Measurements from ENCODE around the gene NPY.

NPY gene

GRCh38 chr7:24316340-24316739, 32.4 kb downstream of the NPY start:
- Histone ChIP-seq H3K9me3 (ENCODE audit: control insufficient read depth, low read depth, low read length) (no peaks in the 10 kb centered on the region), H3K27me3 (ENCODE audit: control insufficient read depth, insufficient read depth, low read length) (no peaks in the 10 kb centered on the region), H3K9ac (ENCODE audit: low read length) (no peak overlapping the region), H3K36me3 (ENCODE audit: control insufficient read depth, low read depth, low read length) (no peaks in the 10 kb centered on the region), H3K4me1 (ENCODE audit: control insufficient read depth, low read depth, low read length) (peaks cover 13% of the 10 kb centered on the region), H3K4me3 (ENCODE audit: low read length) (no peak overlapping the region), H3K27ac (ENCODE audit: low read length) (no peak overlapping the region)

- no peak overlapping the region for H3K27ac ChIP-seq (ENCODE audit: low read length)
- H3K27me3 ChIP-seq (ENCODE audit: control insufficient read depth, insufficient read depth, low read length), result no peaks in the 10 kb centered on the region
- no peak overlapping the region for H3K9ac ChIP-seq (ENCODE audit: low read length)
- H3K36me3 ChIP-seq (ENCODE audit: control insufficient read depth, low read depth, low read length), result no peaks in the 10 kb centered on the region
- no peaks in the 10 kb centered on the region for H3K9me3 ChIP-seq (ENCODE audit: control insufficient read depth, low read depth, low read length)
- no peak overlapping the region for H3K4me3 ChIP-seq (ENCODE audit: low read length)
- H3K4me1 ChIP-seq (ENCODE audit: control insufficient read depth, low read depth, low read length), result peaks cover 13% of the 10 kb centered on the region
Measured at GRCh38 chr7:24318326-24318725, 34.3 kb downstream of the NPY start.

- H3K9ac ChIP-seq (ENCODE audit: low read length), result no peak overlapping the region
- H3K27me3 ChIP-seq (ENCODE audit: control insufficient read depth, insufficient read depth, low read length), result no peaks in the 10 kb centered on the region
- peaks cover 3% of the 10 kb centered on the region for H3K36me3 ChIP-seq (ENCODE audit: control insufficient read depth, low read depth, low read length)
- no peak overlapping the region for H3K27ac ChIP-seq (ENCODE audit: low read length)
- no peaks in the 10 kb centered on the region for H3K9me3 ChIP-seq (ENCODE audit: control insufficient read depth, low read depth, low read length)
- H3K4me1 ChIP-seq (ENCODE audit: control insufficient read depth, low read depth, low read length), result peaks cover 13% of the 10 kb centered on the region
- H3K4me3 ChIP-seq (ENCODE audit: low read length), result no peak overlapping the region
Measured at GRCh38 chr7:24319209-24319608, 35.2 kb downstream of the NPY start.

- Histone ChIP-seq H3K4me3 (ENCODE audit: low read length) (no peak overlapping the region), H3K27me3 (ENCODE audit: control insufficient read depth, insufficient read depth, low read length) (no peaks in the 10 kb centered on the region), H3K27ac (ENCODE audit: low read length) (no peak overlapping the region), H3K4me1 (ENCODE audit: control insufficient read depth, low read depth, low read length) (no peaks in the 10 kb centered on the region), H3K9me3 (ENCODE audit: control insufficient read depth, low read depth, low read length) (no peaks in the 10 kb centered on the region), H3K36me3 (ENCODE audit: control insufficient read depth, low read depth, low read length) (peaks cover 3% of the 10 kb centered on the region), H3K9ac (ENCODE audit: low read length) (no peak overlapping the region)
Measured at GRCh38 chr7:24323961-24324480, 40.0 kb downstream of the NPY start.

GRCh38 chr7:24325708-24326107, 41.7 kb downstream of the NPY start:
- Histone ChIP-seq H3K9ac (ENCODE audit: low read length) (no peak overlapping the region), H3K27ac (ENCODE audit: low read length) (no peak overlapping the region), H3K4me1 (ENCODE audit: control insufficient read depth, low read depth, low read length) (no peaks in the 10 kb centered on the region), H3K36me3 (ENCODE audit: control insufficient read depth, low read depth, low read length) (peaks cover 3% of the 10 kb centered on the region), H3K9me3 (ENCODE audit: control insufficient read depth, low read depth, low read length) (no peaks in the 10 kb centered on the region), H3K27me3 (ENCODE audit: control insufficient read depth, insufficient read depth, low read length) (no peaks in the 10 kb centered on the region), H3K4me3 (ENCODE audit: low read length) (no peak overlapping the region)

GRCh38 chr7:24328050-24328449, 44.1 kb downstream of the NPY start:
- no peaks in the 10 kb centered on the region for H3K27me3 ChIP-seq (ENCODE audit: control insufficient read depth, insufficient read depth, low read length)
- H3K36me3 ChIP-seq (ENCODE audit: control insufficient read depth, low read depth, low read length), result peaks cover 3% of the 10 kb centered on the region
- H3K9me3 ChIP-seq (ENCODE audit: control insufficient read depth, low read depth, low read length), result no peaks in the 10 kb centered on the region
- no peak overlapping the region for H3K9ac ChIP-seq (ENCODE audit: low read length)
- H3K27ac ChIP-seq (ENCODE audit: low read length), result no peak overlapping the region
- no peaks in the 10 kb centered on the region for H3K4me1 ChIP-seq (ENCODE audit: control insufficient read depth, low read depth, low read length)
- H3K4me3 ChIP-seq (ENCODE audit: low read length), result no peak overlapping the region

GRCh38 chr7:24328894-24329293, 44.9 kb downstream of the NPY start:
- H3K9ac ChIP-seq (ENCODE audit: low read length), result no peak overlapping the region
- H3K27ac ChIP-seq (ENCODE audit: low read length), result no peak overlapping the region
- H3K36me3 ChIP-seq (ENCODE audit: control insufficient read depth, low read depth, low read length), result peaks cover 1% of the 10 kb centered on the region
- no peaks in the 10 kb centered on the region for H3K27me3 ChIP-seq (ENCODE audit: control insufficient read depth, insufficient read depth, low read length)
- no peaks in the 10 kb centered on the region for H3K9me3 ChIP-seq (ENCODE audit: control insufficient read depth, low read depth, low read length)
- H3K4me3 ChIP-seq (ENCODE audit: low read length), result no peak overlapping the region
- no peaks in the 10 kb centered on the region for H3K4me1 ChIP-seq (ENCODE audit: control insufficient read depth, low read depth, low read length)

GRCh38 chr7:24334012-24334411, 50.0 kb downstream of the NPY start:
- peaks cover 22% of the 10 kb centered on the region for H3K27me3 ChIP-seq (ENCODE audit: control insufficient read depth, insufficient read depth, low read length)
- H3K9ac ChIP-seq (ENCODE audit: low read length), result no peak overlapping the region
- H3K9me3 ChIP-seq (ENCODE audit: control insufficient read depth, low read depth, low read length), result no peaks in the 10 kb centered on the region
- H3K4me3 ChIP-seq (ENCODE audit: low read length), result no peak overlapping the region
- no peak overlapping the region for H3K27ac ChIP-seq (ENCODE audit: low read length)
- peaks cover 29% of the 10 kb centered on the region for H3K4me1 ChIP-seq (ENCODE audit: control insufficient read depth, low read depth, low read length)
- no peaks in the 10 kb centered on the region for H3K36me3 ChIP-seq (ENCODE audit: control insufficient read depth, low read depth, low read length)

GRCh38 chr7:24334627-24335026, 50.6 kb downstream of the NPY start:
- H3K27me3 ChIP-seq (ENCODE audit: control insufficient read depth, insufficient read depth, low read length), result peaks cover 22% of the 10 kb centered on the region

GRCh38 chr7:24336461-24336860, 52.5 kb downstream of the NPY start:
- H3K9ac ChIP-seq (ENCODE audit: low read length), result no peak overlapping the region
- peaks cover 30% of the 10 kb centered on the region for H3K4me1 ChIP-seq (ENCODE audit: control insufficient read depth, low read depth, low read length)
- peak overlapping the region; percentile 41 for H3K4me3 ChIP-seq (ENCODE audit: low read length)
- H3K27me3 ChIP-seq (ENCODE audit: control insufficient read depth, insufficient read depth, low read length), result peaks cover 22% of the 10 kb centered on the region
- H3K36me3 ChIP-seq (ENCODE audit: control insufficient read depth, low read depth, low read length), result no peaks in the 10 kb centered on the region
- H3K27ac ChIP-seq (ENCODE audit: low read length), result no peak overlapping the region
- H3K9me3 ChIP-seq (ENCODE audit: control insufficient read depth, low read depth, low read length), result no peaks in the 10 kb centered on the region

More at GRCh38 chr7:24334627-24335026, 50.6 kb downstream of the NPY start:
- H3K4me1 ChIP-seq (ENCODE audit: control insufficient read depth, low read depth, low read length), result peaks cover 29% of the 10 kb centered on the region
- no peaks in the 10 kb centered on the region for H3K36me3 ChIP-seq (ENCODE audit: control insufficient read depth, low read depth, low read length)
- H3K27ac ChIP-seq (ENCODE audit: low read length), result no peak overlapping the region
- H3K4me3 ChIP-seq (ENCODE audit: low read length), result no peak overlapping the region
- no peaks in the 10 kb centered on the region for H3K9me3 ChIP-seq (ENCODE audit: control insufficient read depth, low read depth, low read length)
- no peak overlapping the region for H3K9ac ChIP-seq (ENCODE audit: low read length)

- no peaks in the 10 kb centered on the region for H3K9me3 ChIP-seq (ENCODE audit: control insufficient read depth, low read depth, low read length)
- peaks cover 37% of the 10 kb centered on the region for H3K4me1 ChIP-seq (ENCODE audit: control insufficient read depth, low read depth, low read length)
- peak overlapping the region; percentile 41 for H3K4me3 ChIP-seq (ENCODE audit: low read length)
- H3K27ac ChIP-seq (ENCODE audit: low read length), result no peak overlapping the region
- H3K36me3 ChIP-seq (ENCODE audit: control insufficient read depth, low read depth, low read length), result no peaks in the 10 kb centered on the region
- H3K9ac ChIP-seq (ENCODE audit: low read length), result no peak overlapping the region
- H3K27me3 ChIP-seq (ENCODE audit: control insufficient read depth, insufficient read depth, low read length), result peaks cover 22% of the 10 kb centered on the region
Measured at GRCh38 chr7:24337180-24337579, 53.2 kb downstream of the NPY start.

- H3K36me3 ChIP-seq (ENCODE audit: control insufficient read depth, low read depth, low read length), result no peaks in the 10 kb centered on the region
- H3K27ac ChIP-seq (ENCODE audit: low read length), result no peak overlapping the region
- peaks cover 42% of the 10 kb centered on the region for H3K4me1 ChIP-seq (ENCODE audit: control insufficient read depth, low read depth, low read length)
Measured at GRCh38 chr7:24339575-24339974, 55.6 kb downstream of the NPY start.

More at GRCh38 chr7:24339575-24339974, 55.6 kb downstream of the NPY start:
- Histone ChIP-seq H3K9me3 (ENCODE audit: control insufficient read depth, low read depth, low read length) (no peaks in the 10 kb centered on the region), H3K9ac (ENCODE audit: low read length) (no peak overlapping the region), H3K4me3 (ENCODE audit: low read length) (no peak overlapping the region), H3K27me3 (ENCODE audit: control insufficient read depth, insufficient read depth, low read length) (peaks cover 22% of the 10 kb centered on the region)
